HepG2 (cell line): Measurements from ENCODE around the gene COG8. TPM values are rescaled to one million over a fixed set of nuclear protein-coding genes. Genes with fewer than 3 reads are reported as not detected.

Experiments used
- AGO2 ChIP-seq: fragments of 200-400 bp; formaldehyde crosslinking; optimal IDR thresholded peaks from 2 replicates; pipeline ENCODE3; 2017; ENCODE audit warnings: mild to moderate bottlenecking, low read depth, low read length, moderate library complexity
- ARID5B ChIP-seq: IDR thresholded peaks from 2 replicates; pipeline ENCODE4 v1.4.0; 2020; ENCODE audit warnings: mild to moderate bottlenecking, missing genetic modification reagents
- ATF1 ChIP-seq: IDR thresholded peaks from 2 replicates; pipeline ENCODE4 v1.6.1; 2016; ENCODE audit warnings: mild to moderate bottlenecking, control low read depth
- JUNB ChIP-seq: sonication (generic); formaldehyde crosslinking; IDR thresholded peaks from 2 replicates; pipeline ENCODE4 v1.8.0; 2022; ENCODE audit warnings: missing genetic modification reagents, mild to moderate bottlenecking, borderline replicate concordance
- KLF12 ChIP-seq: sonication (generic); formaldehyde crosslinking; IDR thresholded peaks from 2 replicates; pipeline ENCODE4 v1.4.0; 2020; ENCODE audit warnings: missing genetic modification reagents, borderline replicate concordance
- KLF13 ChIP-seq: sonication (generic); formaldehyde crosslinking; IDR thresholded peaks from 2 replicates; pipeline ENCODE4 v1.4.0; 2020; ENCODE audit warnings: mild to moderate bottlenecking, missing genetic modification reagents
- KLF6 ChIP-seq: IDR thresholded peaks from 2 replicates; pipeline ENCODE4 v1.8.0; 2016; ENCODE audit warnings: missing biosample characterization, missing genetic modification reagents
- MIER3 ChIP-seq: IDR thresholded peaks from 2 replicates; pipeline ENCODE4 v1.6.1; 2016; ENCODE audit warnings: missing compliant biosample characterization, borderline replicate concordance
- MXD4 ChIP-seq: IDR thresholded peaks from 2 replicates; pipeline ENCODE4 v1.6.1; 2016; ENCODE audit warnings: mild to moderate bottlenecking, missing biosample characterization, missing genetic modification reagents
- NFE2 ChIP-seq: sonication (generic); formaldehyde crosslinking; IDR thresholded peaks from 2 replicates; pipeline ENCODE4 v1.4.0; 2020; ENCODE audit warnings: missing genetic modification reagents
- NR3C1 ChIP-seq: sonication (generic); formaldehyde crosslinking; IDR thresholded peaks from 2 replicates; pipeline ENCODE4 v1.4.0; 2020; ENCODE audit warnings: missing genetic modification reagents
- POLR2AphosphoS5 ChIP-seq: IDR thresholded peaks from 2 replicates; pipeline ENCODE4 v1.6.1; 2012; ENCODE audit warnings: low read depth, low read length
- RAD21 ChIP-seq: fragments of 450-650 bp; formaldehyde crosslinking; IDR thresholded peaks from 2 replicates; pipeline ENCODE4 v1.5.0; 2020; ENCODE audit warnings: mild to moderate bottlenecking
- RNF2 ChIP-seq: fragments of 450-650 bp; conservative IDR thresholded peaks from 2 replicates; pipeline ENCODE4 v1.6.1; 2016; ENCODE audit warnings: low read depth
- SATB2 ChIP-seq: sonication (generic); formaldehyde crosslinking; IDR thresholded peaks from 2 replicates; pipeline ENCODE4 v1.5.0; 2020; ENCODE audit warnings: missing genetic modification reagents
- SIN3A ChIP-seq: IDR thresholded peaks from 2 replicates; pipeline ENCODE4 v1.6.1; 2011; ENCODE audit warnings: low read depth, mild to moderate bottlenecking, control low read depth, low read length, borderline replicate concordance
- SMAD1 ChIP-seq: sonication (generic); formaldehyde crosslinking; IDR thresholded peaks from 2 replicates; pipeline ENCODE4 v1.4.0; 2020; ENCODE audit warnings: missing genetic modification reagents, low read depth, mild to moderate bottlenecking, borderline replicate concordance
- SMAD3 ChIP-seq: sonication (generic); formaldehyde crosslinking; IDR thresholded peaks from 2 replicates; pipeline ENCODE4 v1.4.0; 2020; ENCODE audit warnings: missing genetic modification reagents
- TBP ChIP-seq: sonication (generic); formaldehyde crosslinking; IDR thresholded peaks from 2 replicates; pipeline ENCODE4 v1.5.0; 2020; ENCODE audit warnings: missing genetic modification reagents
- ZBTB8A ChIP-seq: sonication (generic); formaldehyde crosslinking; IDR thresholded peaks from 2 replicates; pipeline ENCODE4 v1.4.0; 2020; ENCODE audit warnings: mild to moderate bottlenecking, low read depth, missing genetic modification reagents, borderline replicate concordance
- ZNF512B ChIP-seq: sonication (generic); formaldehyde crosslinking; IDR thresholded peaks from 2 replicates; pipeline ENCODE4 v1.5.1; 2020; ENCODE audit warnings: missing genetic modification reagents, mild to moderate bottlenecking, borderline replicate concordance
- ZNF768 ChIP-seq: sonication (generic); formaldehyde crosslinking; IDR thresholded peaks from 2 replicates; pipeline ENCODE4 v1.4.0; 2020; ENCODE audit warnings: missing genetic modification reagents
- ZNF776 ChIP-seq: sonication (generic); formaldehyde crosslinking; IDR thresholded peaks from 2 replicates; pipeline ENCODE4 v1.4.0; 2020; ENCODE audit warnings: mild to moderate bottlenecking, missing genetic modification reagents
- ZNF891 ChIP-seq: sonication (generic); formaldehyde crosslinking; IDR thresholded peaks from 2 replicates; pipeline ENCODE4 v1.5.0; 2020; ENCODE audit warnings: mild to moderate bottlenecking, missing genetic modification reagents
- polyA plus RNA-seq, 8 experiments: library from polyadenylated mRNA; depleted of rRNA in 3 of 8; stranded (reverse) in 7 of 8; unstranded in 1 of 8; fragments of >200 nt; fragmentation: Illumina TruSeq in 4 of 8; extraction: Trizol in 4 of 8; gene quantifications; 2 replicates each; pipeline versions ENCODE4 v1.2.1 to v1.2.3, GENCODE V29; 2011 to 2016; ENCODE audit warnings: low read depth in 4 of 8, missing spikeins in 1 of 8, mixed read lengths in 1 of 8; ENCODE audit not compliant: insufficient read depth in 1 of 8
- total RNA-seq, 5 experiments: library from RNA; depleted of rRNA; stranded (reverse); fragments of >200 nt; fragmentation: Illumina TruSeq; extraction: Trizol; gene quantifications; 2 replicates each; pipeline ENCODE4 v1.2.3, GENCODE V29; 2016; ENCODE audit warnings: low read depth in 1 of 5

The COG8 gene
- total and polyA plus RNA-seq, 2 of the 13 experiments (the other 11 are each of a cell fraction or from before 2014, with no cell fraction given): 45.5 to 52.1 TPM

DNA sequence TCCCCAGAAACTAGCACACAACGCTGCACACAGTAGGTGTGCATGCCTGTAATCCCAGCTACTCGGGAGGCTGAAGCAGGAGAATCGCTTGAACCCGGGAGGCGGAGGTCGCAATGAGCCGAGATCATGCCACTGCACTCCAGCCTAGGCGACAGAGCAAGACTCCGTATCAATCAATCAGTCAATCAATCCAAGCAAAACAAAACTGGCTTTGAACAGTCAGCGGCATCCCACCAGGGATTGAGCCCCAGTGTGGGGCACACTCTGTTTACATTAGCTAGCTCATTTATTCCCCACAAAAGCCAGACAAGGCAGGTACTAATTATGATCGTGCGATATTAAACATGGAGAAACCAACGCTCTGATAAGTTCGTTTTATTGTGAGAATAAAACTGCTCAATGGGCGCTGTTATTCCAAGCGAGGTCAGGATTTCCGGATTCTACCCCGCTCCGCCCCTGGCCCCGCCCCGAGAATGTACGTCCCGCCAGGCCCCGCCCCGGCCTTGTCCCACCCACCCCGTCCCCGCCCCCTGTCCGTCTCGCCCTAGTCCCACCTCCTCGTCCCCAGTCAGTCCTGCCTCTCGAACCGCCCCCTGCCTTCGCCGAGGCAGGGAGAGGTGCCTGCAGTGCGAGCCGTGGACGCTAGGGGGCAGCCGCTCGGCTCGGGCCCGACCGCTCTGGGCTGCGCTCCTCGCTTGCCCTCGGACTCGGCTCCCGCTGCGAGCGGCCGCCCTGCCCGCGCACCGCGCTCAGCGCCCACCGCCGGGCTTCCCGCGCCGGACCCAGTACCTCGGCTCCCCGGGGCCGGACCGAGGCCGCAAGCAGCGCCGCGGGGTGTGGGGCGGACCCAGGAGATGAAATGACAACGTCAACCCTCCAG is 28.5 kb downstream of the COG8 start, which contains the start of gene VPS4A (continued):
- no peak for TF ChIP-seq ZNF512B
- no peak for TF ChIP-seq SATB2 (CRISPR knock-in tag)
- no peak for TF ChIP-seq ZBTB8A
- no peak for TF ChIP-seq SMAD1 (CRISPR knock-in tag)
- peak; percentile 79 for TF ChIP-seq MIER3
- peak; percentile 71 for TF ChIP-seq ZNF768 (CRISPR knock-in tag)
- TF ChIP-seq POLR2AphosphoS5: peak; percentile 79
- TF ChIP-seq ZNF776 (CRISPR knock-in tag): peak; percentile 92
- TF ChIP-seq SMAD3: no peak
- no peak for TF ChIP-seq NFE2 (CRISPR knock-in tag)
- TF ChIP-seq RAD21 (CRISPR knock-in tag): peak; percentile 91
- TF ChIP-seq RNF2: no peak
- no peak for TF ChIP-seq ZNF891 (CRISPR knock-in tag)
- TF ChIP-seq ATF1 (CRISPR knock-in tag): no peak
- no peak for TF ChIP-seq ARID5B (CRISPR knock-in tag)
- TF ChIP-seq MXD4: no peak
- TF ChIP-seq AGO2: no peak
- peak; percentile 82; the same call in 1 of the 2 replicates for TF ChIP-seq SIN3A
- TF ChIP-seq NR3C1 (CRISPR knock-in tag): no peak
- peak; percentile 45; the same call in 1 of the 2 replicates for TF ChIP-seq KLF12 (CRISPR knock-in tag)
- TF ChIP-seq TBP (CRISPR knock-in tag): no peak
- TF ChIP-seq JUNB: no peak
- TF ChIP-seq KLF6: peak; percentile 40
- no peak for TF ChIP-seq KLF13 (CRISPR knock-in tag)
